Measurements from ENCODE around the gene BRIP1. TPM values are rescaled to one million over a fixed set of nuclear protein-coding genes. Genes with fewer than 3 reads are reported as not detected.
"Not testable (repeated sequence)": the region's sequence is repeated elsewhere in the genome, so short reads cannot be mapped to it uniquely, and the experiment has no call there.

BRIP1 gene
- polyA plus RNA-seq, 1 donor = 6.4 TPM

DNA sequence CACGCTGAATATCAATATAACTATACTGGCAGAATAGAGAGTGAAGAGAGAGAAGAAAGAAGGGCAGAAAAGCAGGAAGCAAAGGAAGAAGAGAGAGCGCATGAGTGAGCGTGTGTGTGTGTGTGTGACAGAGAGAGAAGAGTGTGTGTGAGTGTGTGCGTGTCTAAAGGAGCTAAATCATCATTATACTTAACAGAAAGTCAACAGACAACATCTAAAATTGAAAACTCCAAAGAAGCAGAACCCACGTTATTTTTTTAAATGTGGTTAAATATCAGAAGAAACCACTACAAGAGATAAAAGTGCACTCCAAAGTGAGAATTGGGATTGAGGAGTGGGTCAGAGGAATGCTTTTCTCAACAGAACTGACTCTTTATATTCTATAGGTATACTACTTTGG lies 77.2 kb downstream of the BRIP1 start:
- no peaks in the 10 kb centered on the region for H3K36me3 ChIP-seq (ENCODE audit: control insufficient read depth, insufficient read depth, low read length)
- DNase-seq = no peak
- H3K27me3 ChIP-seq (ENCODE audit: control insufficient read depth, insufficient read depth, low read length) = no peaks in the 10 kb centered on the region
- H3K9me3 ChIP-seq (ENCODE audit: control insufficient read depth, low read depth, low read length) = no peaks in the 10 kb centered on the region
- no peaks in the 10 kb centered on the region for H3K4me1 ChIP-seq (ENCODE audit: control insufficient read depth, insufficient read depth, low read length)
- H3K27ac ChIP-seq (ENCODE audit: low read length) = no peak overlapping the region
- 96% methylated on average over 4 of the region's 5 CpGs for WGBS (ENCODE audit: insufficient coverage, low lambda C conversion rate)
- H3K4me3 ChIP-seq (ENCODE audit: low read length) = no peak overlapping the region

DNA sequence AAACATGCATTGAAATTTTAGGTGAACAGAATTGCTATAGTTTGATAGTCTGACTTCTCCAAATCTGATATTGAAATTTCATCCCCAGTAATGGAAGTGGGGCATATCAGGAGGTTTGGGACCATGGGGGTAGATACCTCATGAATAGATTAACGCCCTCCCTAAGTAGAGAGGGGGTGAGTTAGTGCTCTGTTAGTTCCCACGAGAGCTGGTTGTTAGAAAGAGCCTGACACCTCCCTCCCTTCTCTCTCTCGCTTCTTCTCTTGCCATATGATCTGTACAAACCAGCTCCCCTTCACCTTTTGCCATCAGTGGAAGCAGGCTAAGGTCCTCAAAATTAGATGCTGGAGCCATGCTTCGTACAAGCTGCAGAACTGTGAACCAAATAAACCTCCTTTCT lies 78.8 kb downstream of the BRIP1 start:
- Histone ChIP-seq H3K4me1 (ENCODE audit: control insufficient read depth, insufficient read depth, low read length) (no peaks in the 10 kb centered on the region), H3K27ac (ENCODE audit: low read length) (no peak overlapping the region), H3K4me3 (ENCODE audit: low read length) (no peak overlapping the region), H3K9me3 (ENCODE audit: control insufficient read depth, low read depth, low read length) (no peaks in the 10 kb centered on the region), H3K36me3 (ENCODE audit: control insufficient read depth, insufficient read depth, low read length) (no peaks in the 10 kb centered on the region), H3K27me3 (ENCODE audit: control insufficient read depth, insufficient read depth, low read length) (no peaks in the 10 kb centered on the region)
- no peak for DNase-seq
- 100% methylated on average over 2 of the region's 4 CpGs for WGBS (ENCODE audit: insufficient coverage, low lambda C conversion rate)

DNA sequence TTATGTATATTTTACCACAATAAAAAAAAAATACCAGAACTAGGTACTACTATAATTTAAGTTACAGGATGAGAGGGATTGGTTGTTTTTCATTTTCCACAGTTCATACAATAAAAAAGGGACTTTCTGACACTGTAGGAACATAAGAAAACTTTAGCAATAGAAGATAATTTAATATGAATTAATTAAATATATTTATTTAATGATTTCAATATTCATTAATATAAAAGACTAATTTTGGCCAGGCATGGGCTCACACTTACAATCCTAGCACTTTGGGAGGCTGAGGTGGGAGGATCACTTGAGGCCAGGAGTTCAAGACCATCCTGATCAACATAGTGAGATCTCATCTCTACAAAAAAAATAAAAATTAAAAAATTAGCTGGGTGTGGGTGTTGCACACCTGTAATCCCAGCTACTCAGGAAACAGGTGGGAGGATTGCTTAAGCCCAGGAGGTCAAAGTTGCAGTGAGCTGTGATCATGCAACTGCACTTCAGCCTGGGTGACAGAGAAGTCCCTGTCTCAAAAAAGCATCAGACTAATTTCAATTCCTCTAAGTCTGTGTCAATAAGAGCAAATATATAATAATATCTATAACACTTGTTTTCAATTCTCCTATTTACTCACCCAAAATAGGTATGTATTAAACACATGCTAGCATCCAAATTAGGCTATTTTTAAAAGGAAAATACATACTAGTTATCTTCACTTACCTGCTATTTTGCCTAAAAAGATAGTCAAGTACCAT lies 79.6 kb downstream of the BRIP1 start:
- Histone ChIP-seq H3K4me3 (ENCODE audit: low read length) (no peak overlapping the region), H3K4me1 (ENCODE audit: control insufficient read depth, insufficient read depth, low read length) (no peaks in the 10 kb centered on the region), H3K27ac (ENCODE audit: low read length) (no peak overlapping the region), H3K27me3 (ENCODE audit: control insufficient read depth, insufficient read depth, low read length) (no peaks in the 10 kb centered on the region), H3K36me3 (ENCODE audit: control insufficient read depth, insufficient read depth, low read length) (no peaks in the 10 kb centered on the region), H3K9me3 (ENCODE audit: control insufficient read depth, low read depth, low read length) (no peaks in the 10 kb centered on the region)
- peak in 1 of 2 donors; percentile 2 for DNase-seq

DNA sequence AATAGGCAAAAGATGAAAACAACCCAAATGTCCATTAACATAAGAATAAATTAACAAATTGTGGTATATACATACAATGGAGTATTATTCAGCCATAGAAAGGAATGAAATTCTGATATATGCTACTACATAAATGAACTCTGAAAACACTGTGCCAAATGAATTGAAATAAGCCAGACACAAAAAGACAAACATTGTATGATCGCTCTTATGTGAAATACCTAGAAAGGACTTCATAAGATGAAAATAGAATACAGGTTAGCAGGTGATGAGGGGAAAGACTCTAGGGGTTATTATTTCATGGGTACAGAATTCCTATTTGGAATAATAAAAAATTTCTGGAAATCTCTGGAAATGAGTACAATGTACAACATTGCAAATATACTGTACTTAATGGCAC lies 80.2 kb downstream of the BRIP1 start:
- H3K27ac ChIP-seq (ENCODE audit: low read length) = no peak overlapping the region
- no peaks in the 10 kb centered on the region for H3K36me3 ChIP-seq (ENCODE audit: control insufficient read depth, insufficient read depth, low read length)
- WGBS (ENCODE audit: insufficient coverage, low lambda C conversion rate) = 100% methylated on average over 1 of the region's 1 CpG
- H3K4me3 ChIP-seq (ENCODE audit: low read length) = no peak overlapping the region
- no peaks in the 10 kb centered on the region for H3K4me1 ChIP-seq (ENCODE audit: control insufficient read depth, insufficient read depth, low read length)
- no peaks in the 10 kb centered on the region for H3K9me3 ChIP-seq (ENCODE audit: control insufficient read depth, low read depth, low read length)
- DNase-seq = no peak
- H3K27me3 ChIP-seq (ENCODE audit: control insufficient read depth, insufficient read depth, low read length) = no peaks in the 10 kb centered on the region

DNA sequence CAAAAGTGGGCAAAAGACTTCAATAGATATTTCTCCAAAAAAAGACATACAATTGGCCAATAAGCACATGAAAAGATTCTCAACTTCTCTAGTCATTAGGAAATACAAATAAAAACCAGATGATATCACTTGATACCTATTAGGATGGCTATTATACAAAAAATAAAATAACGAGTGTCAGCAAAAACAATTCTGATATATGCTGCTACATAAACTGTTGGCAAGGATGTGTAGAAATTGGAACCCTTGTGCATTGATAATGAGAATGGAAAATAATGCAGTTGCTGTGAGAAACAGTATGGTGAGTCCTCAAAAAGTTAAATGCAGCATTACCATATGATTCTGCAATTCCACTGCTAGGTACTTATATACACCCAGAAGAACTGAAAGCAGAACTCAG lies 80.6 kb downstream of the BRIP1 start:
- H3K36me3 ChIP-seq (ENCODE audit: control insufficient read depth, insufficient read depth, low read length) = no peaks in the 10 kb centered on the region
- no peak overlapping the region for H3K27ac ChIP-seq (ENCODE audit: low read length)
- 80% methylated on average over 1 of the region's 1 CpG for WGBS (ENCODE audit: insufficient coverage, low lambda C conversion rate)

DNA sequence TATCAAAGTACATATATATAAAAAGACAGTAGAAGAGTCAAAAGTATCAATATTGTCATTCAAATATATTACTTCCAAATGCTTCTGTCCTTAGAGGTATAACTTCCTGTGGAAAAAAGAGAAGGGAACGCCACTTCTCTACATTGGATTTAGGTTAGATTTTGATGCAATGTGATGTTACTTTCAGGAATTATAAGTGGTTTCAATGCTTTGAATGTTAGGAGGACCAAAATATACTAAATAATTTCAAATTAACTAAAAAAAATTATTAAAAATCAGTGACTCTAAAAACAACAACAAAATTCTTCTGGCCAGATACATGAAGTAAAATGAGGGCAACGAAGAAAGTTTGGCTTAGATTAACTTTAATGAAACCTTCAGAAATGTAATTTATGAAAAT lies 88.0 kb downstream of the BRIP1 start:
- H3K4me1 ChIP-seq (ENCODE audit: control insufficient read depth, insufficient read depth, low read length) = no peaks in the 10 kb centered on the region
- no peaks in the 10 kb centered on the region for H3K36me3 ChIP-seq (ENCODE audit: control insufficient read depth, insufficient read depth, low read length)
- no CpG with 5 or more reads among the region's 2 CpGs for WGBS (ENCODE audit: insufficient coverage, low lambda C conversion rate)
- no peaks in the 10 kb centered on the region for H3K27me3 ChIP-seq (ENCODE audit: control insufficient read depth, insufficient read depth, low read length)
- H3K4me3 ChIP-seq (ENCODE audit: low read length) = no peak overlapping the region
- peaks cover 5% of the 10 kb centered on the region for H3K9me3 ChIP-seq (ENCODE audit: control insufficient read depth, low read depth, low read length)
- no peak for DNase-seq
- no peak overlapping the region for H3K27ac ChIP-seq (ENCODE audit: low read length)

More for the DNA sequence above, 80.6 kb downstream of the BRIP1 start:
- Histone ChIP-seq H3K4me3 (ENCODE audit: low read length) (no peak overlapping the region), H3K27me3 (ENCODE audit: control insufficient read depth, insufficient read depth, low read length) (no peaks in the 10 kb centered on the region), H3K9me3 (ENCODE audit: control insufficient read depth, low read depth, low read length) (no peaks in the 10 kb centered on the region), H3K4me1 (ENCODE audit: control insufficient read depth, insufficient read depth, low read length) (no peaks in the 10 kb centered on the region)
- no peak for DNase-seq

DNA sequence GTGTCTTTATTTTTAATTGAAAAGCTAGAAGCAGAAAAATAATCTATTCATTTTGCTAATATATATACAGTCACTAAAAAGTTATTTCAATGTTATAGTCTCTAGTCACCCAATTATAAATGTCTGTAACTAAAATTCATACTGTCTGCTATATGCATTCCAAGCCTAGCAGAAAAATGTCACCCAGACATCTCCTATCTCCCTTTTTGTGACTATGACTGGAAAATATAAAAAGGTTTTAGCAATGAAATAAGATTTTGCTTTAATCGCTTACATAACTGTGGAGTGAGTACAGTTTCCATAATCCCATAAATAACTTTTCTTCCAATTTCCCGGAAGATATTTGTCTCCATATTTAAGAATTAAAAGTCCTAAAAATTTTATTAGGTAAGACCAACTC lies 88.6 kb downstream of the BRIP1 start:
- DNase-seq = no peak
- Histone ChIP-seq H3K27ac (ENCODE audit: low read length) (no peak overlapping the region), H3K4me3 (ENCODE audit: low read length) (no peak overlapping the region), H3K4me1 (ENCODE audit: control insufficient read depth, insufficient read depth, low read length) (no peaks in the 10 kb centered on the region), H3K27me3 (ENCODE audit: control insufficient read depth, insufficient read depth, low read length) (no peaks in the 10 kb centered on the region), H3K36me3 (ENCODE audit: control insufficient read depth, insufficient read depth, low read length) (no peaks in the 10 kb centered on the region), H3K9me3 (ENCODE audit: control insufficient read depth, low read depth, low read length) (peaks cover 5% of the 10 kb centered on the region)
- 83% methylated on average over 1 of the region's 2 CpGs for WGBS (ENCODE audit: insufficient coverage, low lambda C conversion rate)

DNA sequence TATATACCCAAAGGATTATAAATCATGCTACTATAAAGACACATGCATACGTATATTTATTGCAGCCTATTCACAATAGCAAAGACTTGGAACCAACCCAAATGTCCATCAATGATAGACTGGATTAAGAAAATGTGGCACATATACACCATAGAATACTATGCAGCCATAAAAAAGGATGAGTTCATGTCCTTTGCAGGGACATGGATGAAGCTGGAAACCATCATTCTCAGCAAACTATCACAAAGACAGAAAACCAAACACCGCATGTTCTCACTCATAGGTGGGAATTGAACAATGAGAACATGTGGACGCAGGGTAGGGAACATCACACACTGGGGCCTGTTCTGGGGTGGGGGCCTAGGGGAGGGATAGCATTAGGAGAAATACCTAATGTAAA lies 89.2 kb downstream of the BRIP1 start:
- H3K4me3 ChIP-seq (ENCODE audit: low read length); H3K36me3 ChIP-seq (ENCODE audit: control insufficient read depth, insufficient read depth, low read length); DNase-seq; H3K4me1 ChIP-seq (ENCODE audit: control insufficient read depth, insufficient read depth, low read length); H3K27ac ChIP-seq (ENCODE audit: low read length); H3K27me3 ChIP-seq (ENCODE audit: control insufficient read depth, insufficient read depth, low read length); H3K9me3 ChIP-seq (ENCODE audit: control insufficient read depth, low read depth, low read length): not testable (repeated sequence)
- no CpG with 5 or more reads among the region's 3 CpGs for WGBS (ENCODE audit: insufficient coverage, low lambda C conversion rate)

DNA sequence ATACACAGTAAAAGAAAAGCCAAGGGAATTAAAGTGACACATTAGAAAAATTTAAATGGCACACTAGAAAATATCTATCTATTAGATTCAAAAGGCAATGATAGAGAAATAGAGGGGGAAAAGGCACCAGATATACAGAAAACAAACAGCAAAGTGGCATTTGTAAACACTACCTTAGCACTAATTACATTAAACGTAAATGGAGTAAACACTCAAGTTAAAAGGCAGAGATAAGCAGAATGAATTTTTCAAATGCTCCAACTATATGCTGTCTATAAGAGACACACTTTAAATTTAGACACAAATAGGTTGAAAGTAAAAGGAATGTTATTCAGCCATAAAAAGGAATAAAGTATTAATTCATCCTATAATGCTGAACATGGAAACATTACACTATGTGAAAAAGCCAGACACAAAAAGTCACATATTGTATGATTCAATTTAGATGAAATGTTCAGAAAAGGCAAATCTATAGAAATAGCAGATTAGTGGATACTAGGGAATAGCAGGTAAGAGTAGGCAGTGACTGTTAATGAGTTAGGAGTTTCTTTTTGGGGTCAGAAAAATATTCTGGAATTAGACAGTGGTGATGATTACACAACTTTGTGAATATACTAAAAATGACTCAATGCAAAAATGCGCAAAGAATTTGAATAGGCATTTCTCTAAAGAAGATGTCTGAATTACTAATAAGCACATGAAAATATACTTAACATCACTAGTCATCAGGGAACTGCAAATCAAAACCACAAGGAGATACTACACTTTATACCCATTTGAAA lies 92.4 kb downstream of the BRIP1 start:
- peaks cover 5% of the 10 kb centered on the region for H3K9me3 ChIP-seq (ENCODE audit: control insufficient read depth, low read depth, low read length)
- no peaks in the 10 kb centered on the region for H3K27me3 ChIP-seq (ENCODE audit: control insufficient read depth, insufficient read depth, low read length)

DNA sequence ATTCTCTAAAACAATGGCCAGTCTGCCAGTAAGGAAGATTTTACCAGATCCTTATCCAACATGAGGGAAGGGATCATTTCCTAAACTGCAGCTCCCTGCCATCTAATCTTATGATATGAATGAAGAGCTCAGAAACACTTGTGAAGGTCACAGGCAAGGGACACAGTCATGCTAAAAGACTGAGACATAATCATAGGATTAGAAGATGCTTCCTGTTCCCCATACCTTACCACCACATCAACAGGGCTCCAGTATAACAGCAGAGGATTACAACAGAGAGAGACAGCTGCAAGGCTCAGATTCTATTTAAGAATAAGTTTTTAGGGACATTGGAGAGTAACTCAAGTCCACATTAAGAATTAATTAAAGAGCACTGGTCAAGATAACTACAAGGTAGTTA lies 93.3 kb downstream of the BRIP1 start:
- H3K27me3 ChIP-seq (ENCODE audit: control insufficient read depth, insufficient read depth, low read length) = no peaks in the 10 kb centered on the region
- no peak overlapping the region for H3K4me3 ChIP-seq (ENCODE audit: low read length)
- H3K27ac ChIP-seq (ENCODE audit: low read length) = no peak overlapping the region
- no peaks in the 10 kb centered on the region for H3K36me3 ChIP-seq (ENCODE audit: control insufficient read depth, insufficient read depth, low read length)
- peaks cover 5% of the 10 kb centered on the region for H3K9me3 ChIP-seq (ENCODE audit: control insufficient read depth, low read depth, low read length)
- H3K4me1 ChIP-seq (ENCODE audit: control insufficient read depth, insufficient read depth, low read length) = no peaks in the 10 kb centered on the region
- DNase-seq = no peak

More for the DNA sequence above, 92.4 kb downstream of the BRIP1 start:
- Histone ChIP-seq H3K4me3 (ENCODE audit: low read length) (no peak overlapping the region), H3K36me3 (ENCODE audit: control insufficient read depth, insufficient read depth, low read length) (no peaks in the 10 kb centered on the region), H3K4me1 (ENCODE audit: control insufficient read depth, insufficient read depth, low read length) (no peaks in the 10 kb centered on the region), H3K27ac (ENCODE audit: low read length) (no peak overlapping the region)
- no peak for DNase-seq
- 100% methylated on average over 2 of the region's 2 CpGs for WGBS (ENCODE audit: insufficient coverage, low lambda C conversion rate)

DNA sequence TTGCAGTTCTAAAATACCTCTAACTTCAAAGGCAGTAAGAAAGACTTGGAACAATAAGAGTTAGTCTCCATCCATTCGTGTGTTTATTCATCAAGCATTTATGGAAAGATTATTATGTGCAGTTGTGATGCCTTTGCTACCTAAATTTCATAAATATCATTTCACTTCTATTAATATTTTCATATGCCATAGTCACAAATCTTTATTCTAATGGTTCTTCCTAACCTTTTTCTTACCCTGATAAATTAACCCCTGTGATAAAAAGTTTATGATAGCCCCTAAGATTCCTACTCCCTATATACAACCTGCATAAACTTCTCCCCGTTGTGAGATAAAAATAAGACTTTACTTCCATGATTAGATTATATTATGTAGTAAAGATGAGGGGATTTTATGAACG lies 94.9 kb downstream of the BRIP1 start:
- H3K27ac ChIP-seq (ENCODE audit: low read length) = no peak overlapping the region
- no peak overlapping the region for H3K4me3 ChIP-seq (ENCODE audit: low read length)
- no peak for DNase-seq
- no peaks in the 10 kb centered on the region for H3K36me3 ChIP-seq (ENCODE audit: control insufficient read depth, insufficient read depth, low read length)
- 89% methylated on average over 3 of the region's 3 CpGs for WGBS (ENCODE audit: insufficient coverage, low lambda C conversion rate)
- peaks cover 5% of the 10 kb centered on the region for H3K9me3 ChIP-seq (ENCODE audit: control insufficient read depth, low read depth, low read length)
- no peaks in the 10 kb centered on the region for H3K27me3 ChIP-seq (ENCODE audit: control insufficient read depth, insufficient read depth, low read length)
- no peaks in the 10 kb centered on the region for H3K4me1 ChIP-seq (ENCODE audit: control insufficient read depth, insufficient read depth, low read length)

Data from large intestine (tissue), 3 donors.